ENCODE measurements around the gene FAM171A2. TPM values are rescaled to one million over a fixed set of nuclear protein-coding genes. Genes with fewer than 3 reads are reported as not detected.

Gene FAM171A2
- polyA plus RNA-seq, 3 donors: not detected

GRCh38 chr17:44400226-44400847 is 36.7 kb upstream of the FAM171A2 start:
- peak overlapping the region in 1 of 7 donors; percentile 73 for H3K27ac Mint-ChIP-seq
- DNase-seq: no peak

More at GRCh38 chr17:44400226-44400847, 36.7 kb upstream of the FAM171A2 start:
- peaks cover 53 to 87% of the 10 kb centered on the region in 2 donors for H3K36me3 ChIP-seq (replicated peaks in 1 of 2; ENCODE audit: control insufficient read depth in 1 of 2, insufficient read depth in 2 of 2, low read length in 2 of 2)
- no peak overlapping the region for H3K4me2 ChIP-seq (replicated peaks; ENCODE audit: extremely low read depth, low read length, poor library complexity, severe bottlenecking)
- no peak overlapping the region for H3K4me3 ChIP-seq (replicated peaks in 1 of 3; ENCODE audit: low read depth in 2 of 3, low read length in 3 of 3)
- H2AFZ ChIP-seq (ENCODE audit: insufficient read depth, low read depth, low read length, poor library complexity, severe bottlenecking): no peak overlapping the region
- H3K79me2 ChIP-seq (ENCODE audit: insufficient read depth, low read length): no peaks in the 10 kb centered on the region
- no peak overlapping the region for H3K9ac ChIP-seq (ENCODE audit: insufficient read depth, low read length, poor library complexity, severe bottlenecking)
- H3K27me3 ChIP-seq (ENCODE audit: control insufficient read depth in 2 of 2, insufficient read depth in 2 of 2, low read length in 2 of 2): no peaks in the 10 kb centered on the region
- TF ChIP-seq CTCF (IDR thresholded peaks at IDR 0.05): peak; percentile 48
- H4K20me1 ChIP-seq (ENCODE audit: insufficient read depth, low read length): no peaks in the 10 kb centered on the region
- WGBS (ENCODE audit: insufficient coverage): 83% methylated on average over 1 of the region's 3 CpGs
- peaks cover 72 to 88% of the 10 kb centered on the region in 2 donors for H3K36me3 Mint-ChIP-seq
- intact Hi-C loops (cut with micrococcal nuclease): no loop called here
- no peaks in the 10 kb centered on the region for H3K9me3 ChIP-seq (replicated peaks in 1 of 2; ENCODE audit: control insufficient read depth in 1 of 2, insufficient read depth in 1 of 2, low read length in 2 of 2)
- H3K4me1 ChIP-seq (ENCODE audit: control insufficient read depth in 1 of 2, insufficient read depth in 2 of 2, low read length in 2 of 2): no peaks in the 10 kb centered on the region
- peaks cover 0 to 2% (median 0%) of the 10 kb centered on the region in 7 donors for H3K9me3 Mint-ChIP-seq
- no peak overlapping the region for H3K4me3 Mint-ChIP-seq
- H3K27ac ChIP-seq (ENCODE audit: low read depth in 1 of 2, low read length in 2 of 2): no peak overlapping the region
- H3K4me1 Mint-ChIP-seq: no peaks in the 10 kb centered on the region
- H3K27me3 Mint-ChIP-seq (ENCODE audit: low read depth in 3 of 3): peaks cover 0 to 2% (median 0%) of the 10 kb centered on the region in 3 donors

Measured in CD14-positive monocyte (primary cell).